MM.1S (cell line): Measurements from ENCODE around the gene FNDC5.

Experiments
- DNase-seq: peaks from one replicate; pipeline ENCODE4 v3.0.0-alpha.2; 2015
- H2AFZ ChIP-seq: fragments of 300-600 bp; sonication (generic); 2 replicates; pipeline ENCODE4 v1.6.0; 2016; ENCODE audit warnings: antibody characterized with exemption, low read length
- H3F3A ChIP-seq: fragments of 300-600 bp; sonication (generic); 2 replicates; pipeline ENCODE4 v1.6.1; 2016; ENCODE audit warnings: mild to moderate bottlenecking, antibody characterized with exemption, low read length, moderate library complexity, mixed read lengths; ENCODE audit not compliant: insufficient read depth
- H3K27ac ChIP-seq: fragments of 300-600 bp; sonication (generic); 2 replicates; pipeline ENCODE4 v1.5.1; 2016; ENCODE audit warnings: mild to moderate bottlenecking, low read length
- H3K27me3 ChIP-seq: fragments of 300-600 bp; sonication (generic); replicated peaks from 2 replicates; pipeline ENCODE4 v1.6.0; 2016; ENCODE audit warnings: low read length; ENCODE audit not compliant: insufficient read depth
- H3K36me3 ChIP-seq: fragments of 300-600 bp; sonication (generic); replicated peaks from 2 replicates; pipeline ENCODE4 v1.6.1; 2016; ENCODE audit warnings: mild to moderate bottlenecking, low read length, mixed read lengths; ENCODE audit not compliant: insufficient read depth
- H3K4me1 ChIP-seq: fragments of 300-600 bp; sonication (generic); 2 replicates; pipeline ENCODE4 v1.6.1; 2016; ENCODE audit warnings: low read length, mixed read lengths
- H3K4me2 ChIP-seq: fragments of 300-600 bp; sonication (generic); 2 replicates; pipeline ENCODE4 v1.6.0; 2016; ENCODE audit warnings: low read depth, low read length
- H3K4me3 ChIP-seq: fragments of 300-600 bp; sonication (generic); 2 replicates; pipeline ENCODE4 v1.5.1; 2016; ENCODE audit warnings: low read length, mixed read lengths
- H3K79me2 ChIP-seq: fragments of 300-600 bp; sonication (generic); 2 replicates; pipeline ENCODE4 v1.6.1; 2016; ENCODE audit warnings: mixed run types, low read length, mixed read lengths
- H3K9ac ChIP-seq: fragments of 300-600 bp; sonication (generic); 2 replicates; pipeline ENCODE4 v1.6.1; 2016; ENCODE audit warnings: low read length, mixed read lengths
- H3K9me2 ChIP-seq: fragments of 300-600 bp; sonication (generic); replicated peaks from 2 replicates; pipeline ENCODE4 v1.6.1; 2016; ENCODE audit warnings: mild to moderate bottlenecking, low read length, mixed read lengths; ENCODE audit not compliant: insufficient read depth
- H3K9me3 ChIP-seq: fragments of 300-600 bp; sonication (generic); replicated peaks from 2 replicates; pipeline ENCODE4 v1.6.1; 2016; ENCODE audit warnings: mild to moderate bottlenecking, low read length, mixed read lengths; ENCODE audit not compliant: insufficient read depth
- H4K20me1 ChIP-seq: fragments of 300-600 bp; sonication (generic); 2 replicates; pipeline ENCODE4 v1.6.1; 2016; ENCODE audit warnings: mild to moderate bottlenecking, low read length, moderate library complexity, mixed read lengths; ENCODE audit not compliant: insufficient read depth
- CTCF ChIP-seq: fragments of 300-600 bp; sonication (generic); IDR thresholded peaks from 2 replicates; pipeline ENCODE4 v1.5.1; 2016; ENCODE audit warnings: antibody characterized with exemption, low read length, mixed read lengths
- EZH2 ChIP-seq: fragments of 300-600 bp; sonication (generic); optimal IDR thresholded peaks from 2 replicates; pipeline ENCODE3; 2017; ENCODE audit warnings: low read depth, mild to moderate bottlenecking, antibody characterized with exemption, low read length, mixed read lengths
- EZH2phosphoT487 ChIP-seq: fragments of 300-600 bp; sonication (generic); IDR thresholded peaks from 2 replicates; pipeline ENCODE4 v1.6.1; 2018; ENCODE audit warnings: antibody characterized with exemption, low read length

Gene FNDC5

GRCh38 chr1:32900371-32900955 lies 29.8 kb upstream of the FNDC5 start:
- no peak overlapping the region for H3K27ac ChIP-seq
- no peak for TF ChIP-seq CTCF
- TF ChIP-seq EZH2phosphoT487 = no peak
- no peak for TF ChIP-seq EZH2
- peak overlapping the region; percentile 51 for H3K4me2 ChIP-seq
- H3K9ac ChIP-seq = no peak overlapping the region
- no peaks in the 10 kb centered on the region for H4K20me1 ChIP-seq
- H3K9me3 ChIP-seq = no peaks in the 10 kb centered on the region
- H3K9me2 ChIP-seq = no peaks in the 10 kb centered on the region
- H3K36me3 ChIP-seq = no peaks in the 10 kb centered on the region
- peak overlapping the region; percentile 9; the same call in 1 of the 2 replicates for H2AFZ ChIP-seq
- no peaks in the 10 kb centered on the region for H3F3A ChIP-seq
- no peaks in the 10 kb centered on the region for H3K4me1 ChIP-seq
- peak overlapping the region; percentile 53 for H3K4me3 ChIP-seq
- no peaks in the 10 kb centered on the region for H3K79me2 ChIP-seq
- H3K27me3 ChIP-seq = peaks cover 11% of the 10 kb centered on the region
- no peak for DNase-seq

DNA sequence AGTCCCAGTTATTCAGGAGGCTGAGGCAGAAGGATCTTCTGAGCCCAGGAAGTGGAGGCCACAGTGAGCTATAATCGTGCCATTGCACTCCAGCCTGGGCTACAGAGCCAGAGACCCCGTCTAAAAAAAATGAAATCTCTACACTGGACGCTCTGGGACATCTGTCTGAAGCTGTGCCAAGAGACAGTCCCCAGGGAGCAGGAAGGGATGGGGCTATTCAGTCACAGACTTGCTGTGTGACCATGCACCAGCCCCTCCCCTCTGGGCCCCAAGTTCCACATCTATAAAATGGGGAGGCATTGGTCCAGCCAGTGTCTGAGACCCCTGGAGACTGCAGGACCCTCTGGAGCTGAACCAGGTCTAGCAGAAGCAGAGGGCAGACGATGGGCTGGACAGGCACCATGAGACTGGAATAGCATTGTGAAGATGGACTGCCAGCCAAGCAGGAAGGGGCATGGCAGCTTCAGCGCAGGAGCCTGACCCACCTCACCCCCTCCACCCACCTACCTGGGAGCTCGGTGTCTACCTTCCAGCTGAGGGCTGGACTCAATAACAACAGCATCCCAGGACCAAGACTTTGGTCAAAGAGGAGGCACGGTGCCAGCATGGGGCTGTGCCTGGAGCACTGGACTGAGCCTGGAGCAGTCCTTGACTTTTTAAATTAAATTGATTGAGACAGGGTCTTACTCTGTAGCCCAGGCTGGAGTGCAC lies 29.0 kb upstream of the FNDC5 start:
- no peak overlapping the region for H2AFZ ChIP-seq
- H3K27me3 ChIP-seq = peaks cover 11% of the 10 kb centered on the region
- H3K27ac ChIP-seq = no peak overlapping the region

GRCh38 chr1:32898958-32899357 lies 28.2 kb upstream of the FNDC5 start:
- H3K4me3 ChIP-seq = no peak overlapping the region
- peaks cover 12% of the 10 kb centered on the region for H3K27me3 ChIP-seq
- H3K4me1 ChIP-seq = no peaks in the 10 kb centered on the region
- H3K9me3 ChIP-seq = no peaks in the 10 kb centered on the region
- H3K79me2 ChIP-seq = no peaks in the 10 kb centered on the region
- H3K27ac ChIP-seq = no peak overlapping the region
- no peaks in the 10 kb centered on the region for H3K9me2 ChIP-seq
- no peaks in the 10 kb centered on the region for H3F3A ChIP-seq
- H4K20me1 ChIP-seq = no peaks in the 10 kb centered on the region
- H2AFZ ChIP-seq = no peak overlapping the region
- no peak for DNase-seq
- H3K9ac ChIP-seq = no peak overlapping the region
- no peak overlapping the region for H3K4me2 ChIP-seq
- no peaks in the 10 kb centered on the region for H3K36me3 ChIP-seq
- TF ChIP-seq EZH2 (no peak), CTCF (no peak), EZH2phosphoT487 (no peak)

More for the DNA sequence above, 29.0 kb upstream of the FNDC5 start:
- no peaks in the 10 kb centered on the region for H3K9me2 ChIP-seq
- no peaks in the 10 kb centered on the region for H3K36me3 ChIP-seq
- H3K79me2 ChIP-seq = no peaks in the 10 kb centered on the region
- no peak overlapping the region for H3K4me3 ChIP-seq
- no peaks in the 10 kb centered on the region for H4K20me1 ChIP-seq
- DNase-seq = no peak
- no peaks in the 10 kb centered on the region for H3K9me3 ChIP-seq
- no peak overlapping the region for H3K4me2 ChIP-seq
- H3K4me1 ChIP-seq = no peaks in the 10 kb centered on the region
- no peak overlapping the region for H3K9ac ChIP-seq
- TF ChIP-seq EZH2 = no peak
- no peak for TF ChIP-seq CTCF
- no peak for TF ChIP-seq EZH2phosphoT487
- H3F3A ChIP-seq = no peaks in the 10 kb centered on the region
